Cardiac fibroblast (primary cell): ENCODE results near the gene CFDP1.

Source experiments
- DNase-seq, 2 donors: peaks; one replicate each; pipeline versions ENCODE4 v3.0.0 to v3.0.0-alpha.2; 2010; ENCODE audit warnings: low read depth in 2 of 2
- H3K4me3 ChIP-seq, 2 donors: replicated peaks in 1 of 2; 1 replicate in 1 of 2; 2 replicates in 1 of 2; pipeline ENCODE4 v1.5.1; 2011; ENCODE audit warnings: low read depth in 2 of 2, low read length in 2 of 2, mild to moderate bottlenecking in 2 of 2, moderate library complexity in 1 of 2
- TF ChIP-seq, protein P1 (sequence below): IDR thresholded peaks from one replicate; pipeline ENCODE4 v1.5.1; 2011; ENCODE audit warnings: low read depth, mild to moderate bottlenecking, low read length, inconsistent platforms

Gene CFDP1

GRCh38 chr16:75402821-75403475 lies 30.4 kb downstream of the CFDP1 start:
- peak; percentile 71 to 79 for DNase-seq
- TF ChIP-seq, protein P1, sequence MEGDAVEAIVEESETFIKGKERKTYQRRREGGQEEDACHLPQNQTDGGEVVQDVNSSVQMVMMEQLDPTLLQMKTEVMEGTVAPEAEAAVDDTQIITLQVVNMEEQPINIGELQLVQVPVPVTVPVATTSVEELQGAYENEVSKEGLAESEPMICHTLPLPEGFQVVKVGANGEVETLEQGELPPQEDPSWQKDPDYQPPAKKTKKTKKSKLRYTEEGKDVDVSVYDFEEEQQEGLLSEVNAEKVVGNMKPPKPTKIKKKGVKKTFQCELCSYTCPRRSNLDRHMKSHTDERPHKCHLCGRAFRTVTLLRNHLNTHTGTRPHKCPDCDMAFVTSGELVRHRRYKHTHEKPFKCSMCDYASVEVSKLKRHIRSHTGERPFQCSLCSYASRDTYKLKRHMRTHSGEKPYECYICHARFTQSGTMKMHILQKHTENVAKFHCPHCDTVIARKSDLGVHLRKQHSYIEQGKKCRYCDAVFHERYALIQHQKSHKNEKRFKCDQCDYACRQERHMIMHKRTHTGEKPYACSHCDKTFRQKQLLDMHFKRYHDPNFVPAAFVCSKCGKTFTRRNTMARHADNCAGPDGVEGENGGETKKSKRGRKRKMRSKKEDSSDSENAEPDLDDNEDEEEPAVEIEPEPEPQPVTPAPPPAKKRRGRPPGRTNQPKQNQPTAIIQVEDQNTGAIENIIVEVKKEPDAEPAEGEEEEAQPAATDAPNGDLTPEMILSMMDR: peak; percentile 56
- no peak overlapping the region for H3K4me3 ChIP-seq

DNA sequence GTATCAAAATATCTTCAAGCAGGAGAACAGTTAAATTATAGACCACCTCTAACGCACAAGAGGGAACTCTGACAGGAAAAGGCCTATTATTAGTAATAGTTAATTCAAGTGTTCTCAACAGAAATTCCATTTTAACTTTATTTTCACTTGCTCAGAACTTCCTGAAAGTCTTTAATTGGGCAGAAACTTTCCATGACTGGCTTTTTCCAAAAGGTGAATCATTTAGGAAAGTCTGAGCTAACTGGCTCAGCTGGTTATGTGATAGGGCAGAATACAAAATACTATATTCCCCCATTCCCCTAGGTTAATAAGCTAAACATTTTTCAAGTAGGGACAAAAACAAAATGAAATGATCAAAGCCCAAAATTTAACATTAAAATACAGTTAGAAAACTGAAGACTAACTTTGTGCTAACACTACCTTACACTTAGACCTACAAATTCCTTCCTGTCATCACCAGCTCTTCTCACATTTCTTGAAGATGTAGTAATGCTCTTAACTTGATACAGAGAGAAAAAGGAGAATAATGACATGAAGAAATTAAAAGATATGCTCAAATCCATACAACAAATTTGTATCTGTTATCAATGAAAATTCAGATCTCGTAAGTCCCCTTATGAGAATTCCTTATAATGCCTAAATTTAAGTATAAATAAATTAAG lies 31.0 kb downstream of the CFDP1 start:
- DNase-seq: peak; percentile 59 to 85
- TF ChIP-seq, protein P1: no peak
- no peak overlapping the region for H3K4me3 ChIP-seq

- H3K4me3 ChIP-seq: no peak overlapping the region
- DNase-seq: no peak
- TF ChIP-seq, protein P1: no peak
Measured at GRCh38 chr16:75401691-75402090, 31.6 kb downstream of the CFDP1 start.

DNA sequence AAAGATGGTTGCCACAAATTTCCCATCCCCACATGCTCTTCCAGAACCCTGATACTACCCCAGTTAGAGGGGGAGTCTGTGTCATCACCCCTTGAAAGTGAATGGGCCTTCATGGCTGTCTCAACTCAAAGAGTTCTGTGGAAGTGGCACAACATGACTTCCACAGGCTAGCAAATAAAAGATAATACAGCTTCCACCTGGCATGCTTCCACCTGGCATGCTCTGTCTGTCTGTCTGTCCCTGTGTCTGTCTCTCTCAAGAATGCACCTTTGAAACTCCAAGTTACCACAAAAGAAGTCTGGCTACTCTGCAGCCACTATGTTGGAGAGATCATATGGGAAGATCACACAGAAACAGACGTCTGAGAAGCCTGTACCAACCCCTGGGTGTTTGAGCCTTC lies 35.0 kb downstream of the CFDP1 start:
- TF ChIP-seq, protein P1: no peak
- no peak overlapping the region for H3K4me3 ChIP-seq
- no peak for DNase-seq

GRCh38 chr16:75394941-75395340 lies 38.4 kb downstream of the CFDP1 start:
- no peak for DNase-seq
- TF ChIP-seq, protein P1: no peak

DNA sequence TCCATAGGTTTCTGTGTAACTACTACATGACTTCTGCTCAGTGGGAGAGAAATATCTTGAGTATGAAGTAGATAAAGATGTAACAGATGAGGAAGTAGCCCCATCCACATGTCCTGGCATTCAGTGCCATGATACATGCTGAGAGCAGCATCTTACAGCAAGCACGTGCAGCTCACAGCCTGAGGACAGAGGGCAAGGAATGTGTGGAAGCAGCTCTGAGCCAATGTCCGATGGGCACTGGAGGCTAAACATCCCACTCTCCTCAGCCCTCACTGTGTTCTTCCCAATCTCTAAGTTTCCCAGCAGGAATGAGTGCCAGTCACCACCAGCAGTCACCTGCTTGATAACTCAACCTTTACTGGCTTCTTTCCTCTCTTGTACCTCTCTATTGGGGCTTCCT lies 40.4 kb downstream of the CFDP1 start:
- no peak overlapping the region for H3K4me3 ChIP-seq
- no peak for DNase-seq
- TF ChIP-seq, protein P1: no peak

More at GRCh38 chr16:75394941-75395340, 38.4 kb downstream of the CFDP1 start:
- no peak overlapping the region for H3K4me3 ChIP-seq
